Measurements from ENCODE around the gene WBP1L.
A peak's percentile ranks its signal among the peaks of the same experiment; 100 is the strongest.

The WBP1L gene

DNA sequence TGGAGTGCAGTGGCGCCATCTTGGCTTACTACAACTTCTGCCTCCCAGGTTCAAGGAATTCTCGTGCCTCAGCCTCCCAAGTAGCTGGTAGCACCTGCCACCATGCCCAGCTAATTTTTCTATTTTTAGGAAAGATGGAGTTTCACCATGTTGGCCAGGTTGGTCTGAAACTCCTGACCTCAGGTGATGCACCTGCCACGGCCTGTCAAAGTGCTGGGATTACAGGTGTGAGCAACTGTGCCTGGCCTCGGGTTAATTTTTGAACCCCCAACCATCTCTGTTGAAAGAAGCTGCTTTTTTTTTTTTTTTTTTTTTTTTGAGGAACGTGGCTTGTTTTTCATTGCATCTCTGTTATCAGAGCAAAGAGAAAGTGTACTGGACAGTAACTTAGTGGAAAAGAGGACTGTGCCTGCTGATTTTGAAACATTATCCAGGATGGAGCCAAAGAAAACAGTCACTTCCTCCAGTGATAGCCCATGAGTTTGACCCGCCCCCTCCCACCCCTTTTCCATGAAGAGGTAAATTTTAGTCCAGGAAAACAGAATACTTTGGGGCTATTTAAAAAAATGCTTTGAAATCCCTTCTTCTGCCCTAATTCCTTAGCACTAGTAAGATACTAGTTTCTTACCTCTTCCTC lies 38.3 kb downstream of the WBP1L start:
- Histone ChIP-seq H3K27ac (ENCODE audit: extremely low read depth, low read depth, low read length) (no peak overlapping the region), H3K4me1 (ENCODE audit: control insufficient read depth, insufficient read depth, low read length) (peaks cover 3% of the 10 kb centered on the region), H3K9me3 (ENCODE audit: control insufficient read depth, insufficient read depth, low read depth, low read length) (no peaks in the 10 kb centered on the region), H3K4me3 (ENCODE audit: low read depth, low read length) (no peak overlapping the region), H3K36me3 (ENCODE audit: control insufficient read depth in 2 of 2, insufficient read depth in 1 of 2, low read length in 2 of 2) (no peaks in the 10 kb centered on the region)
- POLR2A ChIA-PET: interaction anchor here (0.6 to 1.6 kb wide), 2 partner anchors 19 to 21 kb away, joined by 4 to 5 read pairs; no protein-coding TSS in a partner anchor
- CTCF ChIA-PET: interaction anchor here (0.6 to 0.9 kb wide), 2 partner anchors 11 to 25 kb away, joined by 3 to 4 read pairs; no protein-coding TSS in a partner anchor
- TF ChIP-seq ZNF426 (tag by site-specific recombination; IDR thresholded peaks at IDR 0.05): no peak
- TF ChIP-seq, protein P1, sequence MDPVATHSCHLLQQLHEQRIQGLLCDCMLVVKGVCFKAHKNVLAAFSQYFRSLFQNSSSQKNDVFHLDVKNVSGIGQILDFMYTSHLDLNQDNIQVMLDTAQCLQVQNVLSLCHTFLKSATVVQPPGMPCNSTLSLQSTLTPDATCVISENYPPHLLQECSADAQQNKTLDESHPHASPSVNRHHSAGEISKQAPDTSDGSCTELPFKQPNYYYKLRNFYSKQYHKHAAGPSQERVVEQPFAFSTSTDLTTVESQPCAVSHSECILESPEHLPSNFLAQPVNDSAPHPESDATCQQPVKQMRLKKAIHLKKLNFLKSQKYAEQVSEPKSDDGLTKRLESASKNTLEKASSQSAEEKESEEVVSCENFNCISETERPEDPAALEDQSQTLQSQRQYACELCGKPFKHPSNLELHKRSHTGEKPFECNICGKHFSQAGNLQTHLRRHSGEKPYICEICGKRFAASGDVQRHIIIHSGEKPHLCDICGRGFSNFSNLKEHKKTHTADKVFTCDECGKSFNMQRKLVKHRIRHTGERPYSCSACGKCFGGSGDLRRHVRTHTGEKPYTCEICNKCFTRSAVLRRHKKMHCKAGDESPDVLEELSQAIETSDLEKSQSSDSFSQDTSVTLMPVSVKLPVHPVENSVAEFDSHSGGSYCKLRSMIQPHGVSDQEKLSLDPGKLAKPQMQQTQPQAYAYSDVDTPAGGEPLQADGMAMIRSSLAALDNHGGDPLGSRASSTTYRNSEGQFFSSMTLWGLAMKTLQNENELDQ (tag by site-specific recombination; IDR thresholded peaks at IDR 0.05; ENCODE audit: low read depth): no peak
- no peak for TF ChIP-seq ZBTB17 (tag by site-specific recombination; IDR thresholded peaks at IDR 0.05)
- TF ChIP-seq ZBTB7A (tag by site-specific recombination; IDR thresholded peaks at IDR 0.05; ENCODE audit: low read depth): no peak
- TF ChIP-seq SP2 (tag by site-specific recombination; IDR thresholded peaks at IDR 0.05): no peak
- peak; percentile 26; the same call in 1 of the 2 replicates for TF ChIP-seq KLF10 (tag by site-specific recombination; IDR thresholded peaks at IDR 0.05)

DNA sequence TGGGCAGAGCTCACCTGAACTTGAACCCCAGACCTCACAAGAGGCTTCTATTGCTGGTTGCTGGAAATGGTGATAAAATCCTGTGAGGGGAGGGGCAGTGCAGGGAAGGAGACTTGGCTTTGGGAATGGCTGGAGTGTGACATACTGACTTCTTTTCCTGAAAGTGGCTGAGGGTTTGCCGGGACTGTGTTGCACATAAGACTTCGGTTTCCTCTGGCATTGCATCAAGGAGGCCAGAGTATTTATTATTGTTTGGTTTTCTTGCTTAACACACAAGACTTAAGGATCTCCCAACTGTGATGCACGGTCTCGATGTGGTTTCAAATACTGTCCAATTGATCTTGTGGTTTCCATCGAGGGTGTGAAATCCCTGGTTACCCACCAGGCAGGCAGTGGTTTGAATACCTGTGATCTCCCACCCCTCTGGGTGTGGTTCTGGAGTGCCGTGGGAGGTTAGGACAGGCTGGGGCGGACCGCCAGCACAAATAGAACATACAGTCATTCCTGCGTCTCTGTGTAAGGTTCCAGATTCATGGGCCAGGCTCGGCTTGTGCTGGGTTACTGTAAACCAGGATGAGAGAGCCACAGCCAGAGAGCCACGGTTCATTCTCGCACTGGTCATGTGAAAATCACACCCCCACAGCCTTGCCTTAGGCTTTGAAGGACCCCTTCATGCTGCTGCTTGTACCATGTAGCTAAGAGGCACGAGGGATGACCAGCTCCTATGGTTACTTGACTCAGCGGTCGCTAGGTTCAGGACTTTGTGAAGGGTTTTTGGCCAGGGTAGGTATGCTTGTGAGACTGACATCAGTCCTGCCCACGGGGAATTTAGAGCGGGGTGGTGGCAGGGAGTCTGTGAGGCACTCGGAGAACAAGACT lies 39.2 kb downstream of the WBP1L start:
- POLR2A ChIA-PET: no interaction called here
- CTCF ChIA-PET: interaction anchor here (0.6 to 0.9 kb wide), 2 partner anchors 10 to 309 kb away, joined by 3 read pairs; no protein-coding TSS in a partner anchor
- H3K36me3 ChIP-seq (ENCODE audit: control insufficient read depth in 2 of 2, insufficient read depth in 1 of 2, low read length in 2 of 2): no peaks in the 10 kb centered on the region
- H3K4me3 ChIP-seq (ENCODE audit: low read depth, low read length): no peak overlapping the region
- H3K9me3 ChIP-seq (ENCODE audit: control insufficient read depth, insufficient read depth, low read depth, low read length): no peaks in the 10 kb centered on the region
- H3K27ac ChIP-seq (ENCODE audit: extremely low read depth, low read depth, low read length): no peak overlapping the region
- TF ChIP-seq PRDM6 (tag by site-specific recombination; IDR thresholded peaks at IDR 0.05) (no peak), EGR2 (tag by site-specific recombination; IDR thresholded peaks at IDR 0.05; ENCODE audit: low read depth) (0 out of 2 replicates have a peak, but pooled peaks have one; percentile 8), ZFHX2 (tag by site-specific recombination; conservative IDR thresholded peaks at IDR 0.05) (0 out of 2 replicates have a peak, but pooled peaks have one; percentile 7)
- H3K4me1 ChIP-seq (ENCODE audit: control insufficient read depth, insufficient read depth, low read length): peaks cover 3% of the 10 kb centered on the region

DNA sequence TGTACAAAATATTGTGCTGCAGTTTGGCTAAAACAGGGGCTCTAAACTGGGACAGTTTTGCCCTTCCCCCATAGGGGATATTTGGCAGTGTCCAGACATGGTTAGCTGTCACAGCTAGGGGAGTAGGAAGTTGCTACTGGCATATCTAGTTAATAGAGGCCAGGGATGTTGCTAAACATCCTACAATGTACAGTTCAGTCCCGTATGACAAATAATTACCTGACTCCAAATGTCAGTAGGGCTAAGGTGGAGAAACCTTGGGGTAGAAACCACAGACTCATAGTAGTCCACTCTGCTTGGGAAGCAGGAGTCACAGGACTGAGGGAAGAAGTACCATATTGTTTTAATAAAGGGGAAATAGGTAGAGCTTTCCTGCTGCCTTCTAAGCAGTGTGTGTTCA lies 39.8 kb downstream of the WBP1L start:
- peaks cover 3% of the 10 kb centered on the region for H3K4me1 ChIP-seq (ENCODE audit: control insufficient read depth, insufficient read depth, low read length)
- no peak overlapping the region for H3K4me3 ChIP-seq (ENCODE audit: low read depth, low read length)
- POLR2A ChIA-PET: no interaction called here
- CTCF ChIA-PET: interaction anchor here (0.6 kb wide), 1 partner anchor 308 kb away, joined by 3 read pairs; no protein-coding TSS in a partner anchor
- no peaks in the 10 kb centered on the region for H3K36me3 ChIP-seq (ENCODE audit: control insufficient read depth in 2 of 2, insufficient read depth in 1 of 2, low read length in 2 of 2)
- H3K27ac ChIP-seq (ENCODE audit: extremely low read depth, low read depth, low read length): no peak overlapping the region
- H3K9me3 ChIP-seq (ENCODE audit: control insufficient read depth, insufficient read depth, low read depth, low read length): no peaks in the 10 kb centered on the region
- TF ChIP-seq OSR2 (tag by site-specific recombination; IDR thresholded peaks at IDR 0.05) (no peak), ZNF311 (tag by site-specific recombination; IDR thresholded peaks at IDR 0.05; ENCODE audit: borderline replicate concordance) (no peak), ZNF521 (tag by site-specific recombination; IDR thresholded peaks at IDR 0.05) (no peak), ZNF776 (tag by site-specific recombination; IDR thresholded peaks at IDR 0.05; ENCODE audit: borderline replicate concordance) (no peak), ZNF133 (tag by site-specific recombination; IDR thresholded peaks at IDR 0.05) (no peak), ZNF354C (tag by site-specific recombination; IDR thresholded peaks at IDR 0.05; ENCODE audit: borderline replicate concordance, low read depth) (no peak), TSHZ1 (tag by site-specific recombination; IDR thresholded peaks at IDR 0.05; ENCODE audit: borderline replicate concordance) (no peak), HOXA7 (CRISPR knock-in tag; IDR thresholded peaks at IDR 0.05; ENCODE audit: borderline replicate concordance) (no peak), ZEB2 (tag by site-specific recombination; IDR thresholded peaks at IDR 0.05) (no peak), ZSCAN16 (tag by site-specific recombination; IDR thresholded peaks at IDR 0.05) (no peak)
- TF ChIP-seq, protein P2, sequence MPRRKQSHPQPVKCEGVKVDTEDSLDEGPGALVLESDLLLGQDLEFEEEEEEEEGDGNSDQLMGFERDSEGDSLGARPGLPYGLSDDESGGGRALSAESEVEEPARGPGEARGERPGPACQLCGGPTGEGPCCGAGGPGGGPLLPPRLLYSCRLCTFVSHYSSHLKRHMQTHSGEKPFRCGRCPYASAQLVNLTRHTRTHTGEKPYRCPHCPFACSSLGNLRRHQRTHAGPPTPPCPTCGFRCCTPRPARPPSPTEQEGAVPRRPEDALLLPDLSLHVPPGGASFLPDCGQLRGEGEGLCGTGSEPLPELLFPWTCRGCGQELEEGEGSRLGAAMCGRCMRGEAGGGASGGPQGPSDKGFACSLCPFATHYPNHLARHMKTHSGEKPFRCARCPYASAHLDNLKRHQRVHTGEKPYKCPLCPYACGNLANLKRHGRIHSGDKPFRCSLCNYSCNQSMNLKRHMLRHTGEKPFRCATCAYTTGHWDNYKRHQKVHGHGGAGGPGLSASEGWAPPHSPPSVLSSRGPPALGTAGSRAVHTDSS (tag by site-specific recombination; IDR thresholded peaks at IDR 0.05): no peak
